GM23338 (cell line): Measurements from ENCODE around the gene NIPSNAP3A. TPM values are rescaled to one million over a fixed set of nuclear protein-coding genes. Genes with fewer than 3 reads are reported as not detected.

Source experiments
- ATAC-seq: fragments of 200-7000 bp; cut with Tn5 transposase; 3 replicates; pipeline ENCODE4 v1.9.1; 2020
- DNase-seq: peaks from one replicate; pipeline ENCODE4 v3.0.0-alpha.2; 2015; ENCODE audit warnings: low spot score
- H2AFZ ChIP-seq: fragments of 200-600 bp; sonication (generic); 2 replicates; pipeline ENCODE4 v1.8.0; 2016; ENCODE audit warnings: antibody characterized with exemption, mild to moderate bottlenecking, moderate library complexity
- H3F3A ChIP-seq: fragments of 200-600 bp; sonication (generic); replicated peaks from 2 replicates; pipeline ENCODE4 v1.8.0; 2017; ENCODE audit warnings: antibody characterized with exemption, mixed run types, low read depth
- H3K27ac ChIP-seq: fragments of 200-600 bp; sonication (generic); 2 replicates; pipeline ENCODE4 v1.6.1; 2016; ENCODE audit warnings: low read depth
- H3K27me3 ChIP-seq: fragments of 200-600 bp; sonication (generic); 2 replicates; pipeline ENCODE4 v1.8.0; 2016; ENCODE audit warnings: mild to moderate bottlenecking, mixed run types, moderate library complexity; ENCODE audit not compliant: insufficient read depth
- H3K36me3 ChIP-seq: fragments of 200-600 bp; sonication (generic); 2 replicates; pipeline ENCODE4 v1.8.0; 2016; ENCODE audit warnings: mild to moderate bottlenecking; ENCODE audit not compliant: insufficient read depth
- H3K4me1 ChIP-seq: fragments of 200-600 bp; sonication (generic); 2 replicates; pipeline ENCODE4 v1.8.0; 2016; ENCODE audit warnings: mild to moderate bottlenecking, moderate library complexity; ENCODE audit not compliant: insufficient read depth
- H3K4me2 ChIP-seq: fragments of 200-600 bp; sonication (generic); 2 replicates; pipeline ENCODE4 v1.7.1; 2017; ENCODE audit warnings: mixed run types
- H3K4me3 ChIP-seq: fragments of 200-600 bp; sonication (generic); 2 replicates; pipeline ENCODE4 v1.6.1; 2016; ENCODE audit warnings: mixed run types
- H3K79me2 ChIP-seq: fragments of 200-600 bp; sonication (generic); replicated peaks from 2 replicates; pipeline ENCODE4 v1.8.0; 2017; ENCODE audit warnings: mild to moderate bottlenecking; ENCODE audit not compliant: insufficient read depth
- H3K9me2 ChIP-seq: fragments of 200-600 bp; sonication (generic); 2 replicates; pipeline ENCODE4 v1.8.0; 2017; ENCODE audit not compliant: insufficient read depth
- H4K20me1 ChIP-seq: fragments of 200-600 bp; sonication (generic); replicated peaks from 2 replicates; pipeline ENCODE4 v1.8.0; 2017; ENCODE audit warnings: mild to moderate bottlenecking; ENCODE audit not compliant: insufficient read depth
- H3K27ac Mint-ChIP-seq: 2 replicates; pipeline ENCODE4 v1.8.0; 2020; ENCODE audit warnings: inconsistent platforms, mild to moderate bottlenecking, moderate library complexity, mixed read lengths
- H3K27me3 Mint-ChIP-seq: 3 replicates; pipeline ENCODE4 v1.8.0; 2022; ENCODE audit warnings: low read depth, mild to moderate bottlenecking, moderate library complexity, mixed read lengths, inconsistent platforms; ENCODE audit not compliant: insufficient read depth, poor library complexity
- H3K36me3 Mint-ChIP-seq: 3 replicates; pipeline ENCODE4 v1.8.0; 2021; ENCODE audit warnings: low read depth, mild to moderate bottlenecking, inconsistent platforms, moderate library complexity, mixed read lengths
- H3K4me1 Mint-ChIP-seq: 3 replicates; pipeline ENCODE4 v1.8.0; 2020; ENCODE audit warnings: mild to moderate bottlenecking, inconsistent platforms, mixed read lengths
- H3K4me3 Mint-ChIP-seq: 3 replicates; pipeline ENCODE4 v1.8.0; 2021; ENCODE audit warnings: moderate library complexity, mild to moderate bottlenecking, inconsistent platforms, mixed read lengths
- H3K9me3 Mint-ChIP-seq: 3 replicates; pipeline ENCODE4 v1.8.0; 2020; ENCODE audit warnings: moderate library complexity, mild to moderate bottlenecking, inconsistent platforms, mixed read lengths
- CREB1 ChIP-seq: fragments of 250-450 bp; sonication (Bioruptor Pico); IDR thresholded peaks from 2 replicates; pipeline ENCODE4 v1.5.0; 2020; ENCODE audit warnings: low read depth, mild to moderate bottlenecking, moderate library complexity
- ETS1 ChIP-seq: IDR thresholded peaks from 2 replicates; pipeline ENCODE4 v1.6.1; 2016; ENCODE audit warnings: antibody characterized with exemption
- EZH2 ChIP-seq: fragments of 200-600 bp; sonication (generic); IDR thresholded peaks from one replicate; pipeline ENCODE4 v1.8.0; 2017; ENCODE audit warnings: antibody characterized with exemption, mild to moderate bottlenecking, low read depth; ENCODE audit not compliant: unreplicated experiment
- EZH2phosphoT487 ChIP-seq: fragments of 200-600 bp; sonication (generic); IDR thresholded peaks from one replicate; pipeline ENCODE4 v1.8.1; 2018; ENCODE audit warnings: antibody characterized with exemption; ENCODE audit not compliant: unreplicated experiment
- JUNB ChIP-seq: IDR thresholded peaks from one replicate; pipeline ENCODE4 v1.6.1; 2016; ENCODE audit warnings: antibody characterized with exemption; ENCODE audit not compliant: unreplicated experiment
- NANOG ChIP-seq: IDR thresholded peaks from 2 replicates; pipeline ENCODE4 v1.6.1; 2016; ENCODE audit warnings: antibody characterized with exemption, borderline replicate concordance
- POLR2AphosphoS5 ChIP-seq: IDR thresholded peaks from 2 replicates; pipeline ENCODE4 v1.6.1; 2016; ENCODE audit warnings: antibody characterized with exemption, low read depth
- REST ChIP-seq: IDR thresholded peaks from one replicate; pipeline ENCODE4 v1.6.1; 2018; ENCODE audit warnings: antibody characterized with exemption; ENCODE audit not compliant: unreplicated experiment
- STAT1 ChIP-seq: IDR thresholded peaks from one replicate; pipeline ENCODE4 v1.6.1; 2016; ENCODE audit warnings: antibody characterized with exemption; ENCODE audit not compliant: unreplicated experiment
- ZNF114 ChIP-seq: fragments of 250-450 bp; sonication (Bioruptor Pico); IDR thresholded peaks from 2 replicates; pipeline ENCODE4 v1.5.0; 2020; ENCODE audit warnings: mild to moderate bottlenecking, moderate library complexity
- polyA plus RNA-seq: library from polyadenylated mRNA; unstranded; fragments of >200 nt; fragmentation: Nextera tagmentation; extraction: Ambion mirVana; gene quantifications from 2 replicates; pipeline ENCODE4 v1.2.1, GENCODE V29; 2016
- total RNA-seq: library from RNA; depleted of rRNA; stranded (reverse); fragments of >200 nt; shearing (Covaris generic); gene quantifications from 2 replicates; pipeline ENCODE4 v1.2.3, GENCODE V29; 2014
- TF ChIP-seq, protein P1 (sequence below): fragments of 250-450 bp; sonication (Bioruptor Pico); IDR thresholded peaks from 2 replicates; pipeline ENCODE4 v1.5.0; 2020; ENCODE audit warnings: mild to moderate bottlenecking, moderate library complexity
- TF ChIP-seq, protein P2 (sequence below), 2 experiments: fragments of 200-600 bp in 1 of 2; sonication (generic) in 1 of 2; conservative IDR thresholded peaks; 2 replicates each; pipeline versions ENCODE4 v1.5.1 to v1.6.1; 2016 to 2017; ENCODE audit warnings: antibody characterized with exemption in 2 of 2, low read depth in 2 of 2, mild to moderate bottlenecking in 2 of 2, moderate library complexity in 1 of 2

The NIPSNAP3A gene
- total and polyA plus RNA-seq, 2 experiments from 2014 or later = 9.6 to 13.0 TPM

DNA sequence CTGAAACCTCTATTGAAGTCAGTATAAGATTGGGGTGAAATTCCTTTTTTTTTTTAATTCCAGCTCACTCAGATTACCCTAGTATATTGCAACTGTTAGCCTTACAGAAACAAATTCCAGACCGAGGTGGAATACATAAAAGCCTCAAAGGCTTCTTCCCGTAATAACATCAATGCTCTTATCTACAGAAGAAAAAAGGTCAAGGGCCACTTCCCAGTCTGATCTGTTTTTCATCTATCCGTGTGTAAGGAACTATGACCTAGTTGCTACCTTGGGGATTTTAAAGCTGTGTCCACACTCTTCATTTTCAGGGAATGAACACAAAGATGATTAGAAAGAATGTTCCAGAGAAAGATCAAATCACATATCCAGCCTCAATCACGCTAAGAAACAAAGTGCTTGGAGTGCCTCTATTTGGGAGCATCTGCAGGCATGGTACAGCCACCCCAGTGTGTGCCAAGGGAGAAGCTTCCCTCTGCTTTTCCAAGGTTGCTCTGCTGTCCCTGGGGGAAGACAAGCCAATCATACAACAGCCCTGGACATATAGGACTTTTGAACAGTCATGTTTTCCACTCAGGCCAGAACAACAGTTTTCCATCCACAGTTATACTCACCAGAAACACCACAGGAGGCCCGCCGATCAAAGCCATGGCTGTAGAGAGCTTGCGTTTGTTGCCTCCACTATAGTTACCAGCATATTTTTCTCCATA, 40.0 kb downstream of the NIPSNAP3A start:
- Histone ChIP-seq H3K9me2 (no peaks in the 10 kb centered on the region), H2AFZ (no peak overlapping the region), H3K4me2 (no peak overlapping the region), H3F3A (no peaks in the 10 kb centered on the region), H3K4me3 (no peak overlapping the region), H3K79me2 (no peaks in the 10 kb centered on the region), H4K20me1 (no peaks in the 10 kb centered on the region), H3K36me3 (no peaks in the 10 kb centered on the region), H3K27ac (no peak overlapping the region), H3K4me1 (no peaks in the 10 kb centered on the region), H3K27me3 (no peaks in the 10 kb centered on the region)
- no peak for ATAC-seq
- no peak for DNase-seq
- Mint-ChIP-seq H3K9me3 (no peaks in the 10 kb centered on the region), H3K27ac (no peak overlapping the region; the same call in 1 of the 2 replicates), H3K36me3 (peaks cover 56% of the 10 kb centered on the region), H3K27me3 (no peaks in the 10 kb centered on the region), H3K4me3 (no peak overlapping the region), H3K4me1 (no peaks in the 10 kb centered on the region)
- TF ChIP-seq, protein P1, sequence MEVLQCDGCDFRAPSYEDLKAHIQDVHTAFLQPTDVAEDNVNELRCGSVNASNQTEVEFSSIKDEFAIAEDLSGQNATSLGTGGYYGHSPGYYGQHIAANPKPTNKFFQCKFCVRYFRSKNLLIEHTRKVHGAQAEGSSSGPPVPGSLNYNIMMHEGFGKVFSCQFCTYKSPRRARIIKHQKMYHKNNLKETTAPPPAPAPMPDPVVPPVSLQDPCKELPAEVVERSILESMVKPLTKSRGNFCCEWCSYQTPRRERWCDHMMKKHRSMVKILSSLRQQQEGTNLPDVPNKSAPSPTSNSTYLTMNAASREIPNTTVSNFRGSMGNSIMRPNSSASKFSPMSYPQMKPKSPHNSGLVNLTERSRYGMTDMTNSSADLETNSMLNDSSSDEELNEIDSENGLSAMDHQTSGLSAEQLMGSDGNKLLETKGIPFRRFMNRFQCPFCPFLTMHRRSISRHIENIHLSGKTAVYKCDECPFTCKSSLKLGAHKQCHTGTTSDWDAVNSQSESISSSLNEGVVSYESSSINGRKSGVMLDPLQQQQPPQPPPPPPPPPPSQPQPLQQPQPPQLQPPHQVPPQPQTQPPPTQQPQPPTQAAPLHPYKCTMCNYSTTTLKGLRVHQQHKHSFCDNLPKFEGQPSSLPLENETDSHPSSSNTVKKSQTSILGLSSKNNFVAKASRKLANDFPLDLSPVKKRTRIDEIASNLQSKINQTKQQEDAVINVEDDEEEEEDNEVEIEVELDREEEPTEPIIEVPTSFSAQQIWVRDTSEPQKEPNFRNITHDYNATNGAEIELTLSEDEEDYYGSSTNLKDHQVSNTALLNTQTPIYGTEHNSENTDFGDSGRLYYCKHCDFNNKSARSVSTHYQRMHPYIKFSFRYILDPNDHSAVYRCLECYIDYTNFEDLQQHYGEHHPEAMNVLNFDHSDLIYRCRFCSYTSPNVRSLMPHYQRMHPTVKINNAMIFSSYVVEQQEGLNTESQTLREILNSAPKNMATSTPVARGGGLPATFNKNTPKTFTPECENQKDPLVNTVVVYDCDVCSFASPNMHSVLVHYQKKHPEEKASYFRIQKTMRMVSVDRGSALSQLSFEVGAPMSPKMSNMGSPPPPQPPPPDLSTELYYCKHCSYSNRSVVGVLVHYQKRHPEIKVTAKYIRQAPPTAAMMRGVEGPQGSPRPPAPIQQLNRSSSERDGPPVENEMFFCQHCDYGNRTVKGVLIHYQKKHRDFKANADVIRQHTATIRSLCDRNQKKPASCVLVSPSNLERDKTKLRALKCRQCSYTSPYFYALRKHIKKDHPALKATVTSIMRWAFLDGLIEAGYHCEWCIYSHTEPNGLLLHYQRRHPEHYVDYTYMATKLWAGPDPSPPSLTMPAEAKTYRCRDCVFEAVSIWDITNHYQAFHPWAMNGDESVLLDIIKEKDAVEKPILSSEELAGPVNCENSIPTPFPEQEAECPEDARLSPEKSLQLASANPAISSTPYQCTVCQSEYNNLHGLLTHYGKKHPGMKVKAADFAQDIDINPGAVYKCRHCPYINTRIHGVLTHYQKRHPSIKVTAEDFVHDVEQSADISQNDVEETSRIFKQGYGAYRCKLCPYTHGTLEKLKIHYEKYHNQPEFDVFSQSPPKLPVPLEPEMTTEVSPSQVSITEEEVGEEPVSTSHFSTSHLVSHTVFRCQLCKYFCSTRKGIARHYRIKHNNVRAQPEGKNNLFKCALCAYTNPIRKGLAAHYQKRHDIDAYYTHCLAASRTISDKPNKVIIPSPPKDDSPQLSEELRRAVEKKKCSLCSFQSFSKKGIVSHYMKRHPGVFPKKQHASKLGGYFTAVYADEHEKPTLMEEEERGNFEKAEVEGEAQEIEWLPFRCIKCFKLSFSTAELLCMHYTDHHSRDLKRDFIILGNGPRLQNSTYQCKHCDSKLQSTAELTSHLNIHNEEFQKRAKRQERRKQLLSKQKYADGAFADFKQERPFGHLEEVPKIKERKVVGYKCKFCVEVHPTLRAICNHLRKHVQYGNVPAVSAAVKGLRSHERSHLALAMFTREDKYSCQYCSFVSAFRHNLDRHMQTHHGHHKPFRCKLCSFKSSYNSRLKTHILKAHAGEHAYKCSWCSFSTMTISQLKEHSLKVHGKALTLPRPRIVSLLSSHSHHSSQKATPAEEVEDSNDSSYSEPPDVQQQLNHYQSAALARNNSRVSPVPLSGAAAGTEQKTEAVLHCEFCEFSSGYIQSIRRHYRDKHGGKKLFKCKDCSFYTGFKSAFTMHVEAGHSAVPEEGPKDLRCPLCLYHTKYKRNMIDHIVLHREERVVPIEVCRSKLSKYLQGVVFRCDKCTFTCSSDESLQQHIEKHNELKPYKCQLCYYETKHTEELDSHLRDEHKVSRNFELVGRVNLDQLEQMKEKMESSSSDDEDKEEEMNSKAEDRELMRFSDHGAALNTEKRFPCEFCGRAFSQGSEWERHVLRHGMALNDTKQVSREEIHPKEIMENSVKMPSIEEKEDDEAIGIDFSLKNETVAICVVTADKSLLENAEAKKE (CRISPR knock-in tag) = no peak
- no peak for TF ChIP-seq EZH2phosphoT487
- TF ChIP-seq REST = no peak
- TF ChIP-seq EZH2 = no peak
- no peak for TF ChIP-seq ETS1
- no peak for TF ChIP-seq POLR2AphosphoS5
- TF ChIP-seq JUNB = no peak
- TF ChIP-seq STAT1 = no peak
- TF ChIP-seq, protein P2, sequence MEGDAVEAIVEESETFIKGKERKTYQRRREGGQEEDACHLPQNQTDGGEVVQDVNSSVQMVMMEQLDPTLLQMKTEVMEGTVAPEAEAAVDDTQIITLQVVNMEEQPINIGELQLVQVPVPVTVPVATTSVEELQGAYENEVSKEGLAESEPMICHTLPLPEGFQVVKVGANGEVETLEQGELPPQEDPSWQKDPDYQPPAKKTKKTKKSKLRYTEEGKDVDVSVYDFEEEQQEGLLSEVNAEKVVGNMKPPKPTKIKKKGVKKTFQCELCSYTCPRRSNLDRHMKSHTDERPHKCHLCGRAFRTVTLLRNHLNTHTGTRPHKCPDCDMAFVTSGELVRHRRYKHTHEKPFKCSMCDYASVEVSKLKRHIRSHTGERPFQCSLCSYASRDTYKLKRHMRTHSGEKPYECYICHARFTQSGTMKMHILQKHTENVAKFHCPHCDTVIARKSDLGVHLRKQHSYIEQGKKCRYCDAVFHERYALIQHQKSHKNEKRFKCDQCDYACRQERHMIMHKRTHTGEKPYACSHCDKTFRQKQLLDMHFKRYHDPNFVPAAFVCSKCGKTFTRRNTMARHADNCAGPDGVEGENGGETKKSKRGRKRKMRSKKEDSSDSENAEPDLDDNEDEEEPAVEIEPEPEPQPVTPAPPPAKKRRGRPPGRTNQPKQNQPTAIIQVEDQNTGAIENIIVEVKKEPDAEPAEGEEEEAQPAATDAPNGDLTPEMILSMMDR (conservative IDR thresholded peaks at IDR 0.05; ENCODE audit: low read depth in 2 of 2) = no peak
- no peak for TF ChIP-seq CREB1 (CRISPR knock-in tag)
- TF ChIP-seq NANOG = no peak
- no peak for TF ChIP-seq ZNF114 (CRISPR knock-in tag)
